Psoas muscle (tissue), 8 donors: Measurements from ENCODE around the gene WDR87. TPM values are rescaled to one million over a fixed set of nuclear protein-coding genes. Genes with fewer than 3 reads are reported as not detected.

Source experiments
- ATAC-seq, 4 donors: fragments of 200-7000 bp; cut with Tn5 transposase; one replicate each; pipeline ENCODE4 v1.9.1; 2020; ENCODE audit warnings: moderate library complexity in 3 of 4, mild to moderate bottlenecking in 2 of 4
- DNase-seq, 2 donors: peaks; one replicate each; pipeline ENCODE4 v3.0.0-alpha.2; 2020
- H3K27ac ChIP-seq: fragments of 200-600 bp; one replicate; pipeline ENCODE4 v1.8.0; 2022
- H3K27me3 ChIP-seq, 3 donors: fragments of 200-600 bp in 1 of 3; one replicate each; pipeline versions ENCODE4 v1.6.1 to v1.8.0; 2013 to 2022; ENCODE audit warnings: low read length in 2 of 3, mild to moderate bottlenecking in 2 of 3, moderate library complexity in 1 of 3; ENCODE audit not compliant: insufficient read depth in 3 of 3
- H3K36me3 ChIP-seq, 2 donors: fragments of 200-600 bp in 1 of 2; one replicate each; pipeline versions ENCODE4 v1.6.1 to v1.8.0; 2013 to 2022; ENCODE audit warnings: low read depth in 1 of 2, mild to moderate bottlenecking in 1 of 2, moderate library complexity in 1 of 2; ENCODE audit not compliant: insufficient read depth in 1 of 2
- H3K4me1 ChIP-seq: fragments of 200-600 bp; one replicate; pipeline ENCODE4 v1.8.0; 2022
- H3K4me3 ChIP-seq: fragments of 200-600 bp; one replicate; pipeline ENCODE4 v1.8.0; 2022; ENCODE audit warnings: mild to moderate bottlenecking
- H3K9me3 ChIP-seq: fragments of 200-600 bp; one replicate; pipeline ENCODE4 v1.8.0; 2022
- CTCF ChIP-seq: fragments of 200-600 bp; IDR thresholded peaks from one replicate; pipeline ENCODE4 v1.8.0; 2022; ENCODE audit warnings: antibody characterized with exemption
- WGBS, 3 donors: extraction: QIAGEN DNeasy Blood & Tissue Kit; methylation state at CpG; one replicate each; pipeline versions ENCODE4 v1.1.6 to v1.1.7; 2013; 5-methylcytosine and 5-hydroxymethylcytosine counted together
- intact Hi-C, 2 donors: fragments of 100-400 bp; cut with DNase I; formaldehyde crosslinking; loops; one replicate each; pipeline versions ENCODE4 v1.11.0 to v1.14.2; 2022
- polyA plus RNA-seq, 3 donors: library from polyadenylated mRNA; stranded (reverse); fragments of 200-250 nt; gene quantifications; one replicate each; pipeline ENCODE4 v1.2.3, GENCODE V29; 2013
- total RNA-seq, 4 donors: library from RNA; stranded (reverse); fragmentation: NEBNext Ultra II Directional in 2 of 4; extraction: Animal tissue kit (Norgen Biotek cat#: 25700) in 2 of 4; gene quantifications; one replicate each; pipeline versions ENCODE4 v1.2.1 to v1.2.4, GENCODE V29; 2021 to 2023
- donor health status: healthy with polysubstance abuse.
- donor health status: DM: no; HTN: no; CAD: no; lungs with moderate emphysema.
- donor health status: Bipolar disorder and iron deficiency.
- donor health status: healthy.
- donor health status: DM: yes; HTN: yes; CAD: no.
- donor health status: DM: no; HTN: no; CAD: no.
- donor health status: DM: no; HTN: no; CAD: no.
- donor health status: DM: yes; HTN: yes; CAD: no.

WDR87 gene
- total and polyA plus RNA-seq, 7 donors, result under 0.01 TPM; not detected in 6

GRCh38 chr19:37953171-37953917 lies 47.0 kb upstream of the WDR87 start:
- no peak for TF ChIP-seq CTCF
- ATAC-seq (no peak), DNase-seq (no peak)
- intact Hi-C loops, result no loop called here
- WGBS, 3 donors, result 77 to 83% (median 81%) methylated on average over 11 of the region's 11 CpGs
- H3K36me3 ChIP-seq, result no peaks in the 10 kb centered on the region
- no peak overlapping the region for H3K4me3 ChIP-seq
- H3K4me1 ChIP-seq, result no peaks in the 10 kb centered on the region
- H3K27ac ChIP-seq, result no peak overlapping the region
- H3K27me3 ChIP-seq, result no peaks in the 10 kb centered on the region
- H3K9me3 ChIP-seq, result no peaks in the 10 kb centered on the region

- ATAC-seq, result no peak
- peaks cover 6% of the 10 kb centered on the region for H3K4me1 ChIP-seq
- no peaks in the 10 kb centered on the region for H3K9me3 ChIP-seq
- intact Hi-C loops, result no loop called here
- WGBS, 3 donors, result 76 to 83% (median 83%) methylated on average over 4 of the region's 4 CpGs
- TF ChIP-seq CTCF, result no peak
- H3K4me3 ChIP-seq, result no peak overlapping the region
- DNase-seq, result no peak
- no peaks in the 10 kb centered on the region for H3K36me3 ChIP-seq
- H3K27ac ChIP-seq, result no peak overlapping the region
- no peaks in the 10 kb centered on the region for H3K27me3 ChIP-seq
Measured at GRCh38 chr19:37951816-37952210, 45.4 kb upstream of the WDR87 start.

- WGBS, 3 donors, result 83 to 90% (median 88%) methylated on average over 25 of the region's 25 CpGs
- Histone ChIP-seq H3K9me3 (no peaks in the 10 kb centered on the region), H3K4me3 (no peak overlapping the region), H3K27ac (no peak overlapping the region), H3K4me1 (peaks cover 6% of the 10 kb centered on the region), H3K36me3 (no peaks in the 10 kb centered on the region), H3K27me3 (no peaks in the 10 kb centered on the region)
- ATAC-seq (no peak), DNase-seq (no peak)
- intact Hi-C loops, result no loop called here
- no peak for TF ChIP-seq CTCF
Measured at GRCh38 chr19:37950471-37951175, 44.2 kb upstream of the WDR87 start.

DNA sequence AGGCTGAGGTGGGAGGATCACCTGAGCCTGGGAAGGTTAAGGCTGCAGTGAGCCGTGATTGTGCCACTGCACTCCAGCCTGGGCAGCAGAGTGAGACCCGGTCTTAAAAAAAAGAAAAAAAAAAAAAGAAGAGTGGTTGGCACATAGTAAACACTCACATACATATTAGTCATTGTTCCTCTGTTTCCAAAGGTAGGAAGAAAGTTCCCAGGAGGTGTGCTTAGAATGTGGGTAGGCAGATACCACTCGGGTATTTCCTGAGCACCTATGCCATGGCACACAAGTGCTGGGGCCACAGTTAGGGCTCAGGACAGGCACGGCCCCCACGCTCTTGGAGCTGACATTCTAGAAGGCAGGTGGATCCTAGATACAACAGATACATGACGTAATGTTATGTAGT lies 42.0 kb upstream of the WDR87 start:
- H3K27me3 ChIP-seq, result no peaks in the 10 kb centered on the region
- H3K27ac ChIP-seq, result no peak overlapping the region
- no peak for ATAC-seq
- no peak for TF ChIP-seq CTCF
- DNase-seq, result no peak
- peaks cover 6% of the 10 kb centered on the region for H3K4me1 ChIP-seq
- H3K4me3 ChIP-seq, result no peak overlapping the region
- no peaks in the 10 kb centered on the region for H3K9me3 ChIP-seq
- 91 to 97% (median 94%) methylated on average over 6 of the region's 6 CpGs for WGBS, 3 donors
- intact Hi-C loops, result no loop called here
- no peaks in the 10 kb centered on the region for H3K36me3 ChIP-seq
